GM21576 (cell line): Measurements from ENCODE around the gene IGF2BP1.
"Not testable (repeated sequence)": the region's sequence is repeated elsewhere in the genome, so short reads cannot be mapped to it uniquely, and the experiment has no call there.

Experiments used
- ATAC-seq: cut with Tn5 transposase; IDR thresholded peaks from one replicate; pipeline ENCODE4 v1.9.1; 2021; ENCODE audit warnings: mild to moderate bottlenecking, moderate library complexity; ENCODE audit not compliant: unreplicated experiment

IGF2BP1 gene

DNA sequence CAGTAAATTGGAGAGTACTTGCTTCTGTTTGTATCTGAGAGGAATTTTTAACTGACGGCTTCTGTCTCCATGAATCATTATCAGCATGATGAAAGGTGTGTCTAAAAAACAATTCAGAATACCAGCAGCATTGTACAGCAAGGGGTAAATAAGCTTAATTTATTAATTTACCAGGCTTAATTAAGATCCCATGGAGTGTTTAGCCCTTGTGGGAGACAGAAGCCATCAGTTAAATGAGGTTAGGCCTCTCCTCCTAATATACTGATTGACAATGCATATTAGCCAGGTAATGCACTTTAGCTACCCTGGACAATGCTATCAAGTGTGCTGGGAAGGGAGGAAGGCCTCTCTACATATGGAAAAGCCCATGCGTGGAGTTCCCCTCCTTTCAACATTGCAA lies 53.4 kb downstream of the IGF2BP1 start:
- no peak for ATAC-seq

DNA sequence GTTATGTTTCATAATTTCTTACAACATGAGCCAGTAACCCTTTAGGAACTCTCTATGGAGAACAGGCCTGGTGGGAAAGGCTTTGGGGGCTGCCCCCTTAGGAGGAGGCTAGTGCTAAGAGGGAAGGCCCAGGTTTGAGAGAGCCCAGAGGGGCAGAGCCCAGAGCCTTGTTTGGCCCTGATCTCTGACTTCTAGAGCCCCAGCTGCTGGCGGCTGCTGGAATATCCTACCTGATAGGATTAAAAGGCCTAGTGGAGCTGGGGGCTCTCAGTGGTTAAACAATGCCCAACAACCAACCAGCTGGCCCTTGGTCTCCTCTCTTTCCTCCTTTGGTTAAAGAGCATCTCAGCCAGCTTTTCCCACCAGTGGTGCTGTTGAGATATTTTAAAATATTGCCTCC lies 54.1 kb downstream of the IGF2BP1 start:
- ATAC-seq = no peak

DNA sequence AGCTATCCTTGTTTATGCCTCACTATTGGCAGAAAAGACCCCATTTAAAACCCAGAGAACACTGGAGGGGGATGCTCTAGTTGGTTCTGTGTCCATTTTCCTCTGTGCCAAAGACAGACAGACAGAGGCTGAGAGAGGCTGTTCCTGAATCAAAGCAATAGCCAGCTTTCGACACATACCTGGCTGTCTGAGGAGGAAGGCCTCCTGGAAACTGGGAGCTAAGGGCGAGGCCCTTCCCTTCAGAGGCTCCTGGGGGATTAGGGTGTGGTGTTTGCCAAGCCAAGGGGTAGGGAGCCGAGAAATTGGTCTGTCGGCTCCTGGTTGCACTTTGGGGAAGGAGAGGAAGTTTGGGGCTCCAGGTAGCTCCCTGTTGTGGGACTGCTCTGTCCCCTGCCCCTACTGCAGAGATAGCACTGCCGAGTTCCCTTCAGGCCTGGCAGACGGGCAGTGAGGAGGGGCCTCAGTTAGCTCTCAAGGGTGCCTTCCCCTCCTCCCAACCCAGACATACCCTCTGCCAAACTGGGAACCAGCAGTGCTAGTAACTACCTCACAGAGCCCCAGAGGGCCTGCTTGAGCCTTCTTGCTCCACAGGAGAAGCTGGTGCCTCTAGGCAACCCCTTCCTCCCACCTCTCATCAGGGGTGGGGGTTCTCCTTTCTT lies 56.1 kb downstream of the IGF2BP1 start:
- ATAC-seq = no peak

DNA sequence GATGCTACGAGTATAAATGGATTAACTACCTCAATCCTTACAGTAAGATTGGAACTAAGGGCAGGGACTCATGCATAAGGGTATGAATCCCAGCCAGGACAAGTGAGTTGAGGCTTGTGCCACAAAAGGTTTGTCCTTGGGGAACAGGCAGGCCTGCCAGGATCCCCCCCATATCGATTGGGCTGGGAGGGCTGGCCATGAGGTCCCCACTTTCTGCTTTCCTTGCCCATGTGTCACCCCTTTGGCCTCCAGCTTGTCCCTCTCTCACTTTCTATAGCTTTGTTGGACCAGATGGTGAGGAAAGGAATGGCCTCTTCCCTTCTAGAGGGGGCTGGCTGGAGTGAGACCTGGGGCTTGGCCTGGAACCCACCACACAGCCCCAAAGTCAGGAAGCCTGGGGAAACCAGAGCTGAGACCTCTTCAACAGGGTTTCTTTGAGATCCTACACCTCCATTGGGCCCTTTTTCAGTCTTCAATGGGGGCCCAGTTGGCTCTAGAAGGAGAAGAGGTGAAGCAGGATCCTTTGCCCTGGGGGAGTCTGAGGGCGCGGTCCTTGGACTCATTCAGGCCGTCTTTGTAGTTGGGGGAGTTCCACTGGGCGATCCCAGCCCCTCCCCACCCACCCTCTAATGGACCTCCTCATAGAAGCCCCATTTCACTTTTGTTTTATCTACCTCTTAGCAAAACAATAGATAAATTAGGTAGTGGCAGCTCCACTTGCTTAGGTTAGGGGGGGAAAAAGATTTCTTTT lies 57.3 kb downstream of the IGF2BP1 start:
- ATAC-seq = no peak

DNA sequence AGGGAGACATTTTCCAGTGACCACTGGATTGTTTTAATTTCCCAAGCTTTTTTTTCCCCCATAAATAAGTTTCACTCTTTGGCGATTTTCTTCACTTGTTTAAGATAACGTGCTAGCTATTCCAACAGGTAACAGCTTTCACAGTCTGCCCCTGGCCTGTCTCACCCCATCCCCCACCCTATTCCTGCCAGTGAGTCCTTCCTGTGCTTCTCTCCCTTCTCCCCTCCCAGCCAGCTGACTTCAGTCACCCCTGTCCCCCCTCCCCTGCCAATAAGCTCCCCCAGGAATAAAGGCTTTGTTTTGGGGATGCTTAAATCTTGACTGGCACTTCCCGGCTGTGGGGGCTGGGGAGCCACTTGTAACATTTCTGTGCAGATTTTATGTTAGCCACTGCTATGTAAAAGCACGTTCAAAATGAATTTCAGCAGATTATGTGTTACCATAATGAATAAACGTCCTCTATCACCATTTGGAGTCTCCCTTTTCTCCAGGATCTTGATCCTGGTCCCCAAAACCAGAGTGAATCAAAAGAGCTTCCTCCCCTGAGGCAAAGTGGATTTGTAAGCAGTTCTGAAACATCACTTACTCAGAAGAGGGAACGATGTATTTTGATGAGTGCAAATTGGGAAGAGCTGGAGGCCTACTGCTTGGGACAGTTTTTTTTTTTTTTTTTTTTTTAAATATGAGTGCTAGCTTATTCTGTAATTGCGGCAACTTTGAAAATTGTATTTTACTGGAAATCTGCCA lies 58.2 kb downstream of the IGF2BP1 start:
- ATAC-seq = no peak

DNA sequence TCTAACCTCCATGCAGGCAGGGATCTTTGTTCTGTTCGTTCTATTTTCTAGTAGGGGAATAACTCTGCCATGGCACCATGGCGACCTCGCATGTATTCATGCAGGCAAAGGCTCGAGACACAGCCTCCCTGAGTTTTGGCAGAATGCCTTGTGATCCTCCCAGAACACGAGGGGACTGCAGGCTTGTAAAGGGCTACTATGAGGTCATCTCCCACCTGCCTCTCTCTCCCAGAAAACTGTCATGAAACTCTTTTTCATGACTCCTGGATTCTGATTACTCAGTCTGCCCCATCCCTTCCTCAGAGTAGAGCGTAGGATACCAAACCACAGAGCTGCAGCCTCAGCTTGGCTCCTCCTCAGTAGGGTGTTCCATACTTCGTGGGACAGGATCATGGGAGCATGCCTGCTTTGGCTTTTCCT lies 64.3 kb downstream of the IGF2BP1 start:
- no peak for ATAC-seq

DNA sequence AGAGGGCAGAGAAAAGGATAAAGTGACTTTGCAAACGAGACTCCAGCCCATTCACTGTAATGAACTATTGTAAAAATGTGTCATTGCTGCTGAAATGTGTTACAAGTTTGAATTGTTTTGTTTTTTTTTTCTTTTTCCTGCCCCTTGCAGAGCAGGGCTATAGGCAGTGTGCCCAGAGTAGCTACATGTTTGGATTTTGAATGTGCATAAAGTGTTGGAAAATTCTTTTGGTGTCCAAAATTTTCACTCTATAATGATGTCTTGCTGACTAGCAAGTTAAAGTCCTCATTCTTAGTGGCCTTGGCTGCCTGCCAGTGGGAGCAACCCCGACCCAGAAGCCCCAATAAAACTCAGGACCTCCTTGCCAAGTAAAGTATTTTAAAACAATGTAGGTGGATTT lies 66.5 kb downstream of the IGF2BP1 start:
- no peak for ATAC-seq

DNA sequence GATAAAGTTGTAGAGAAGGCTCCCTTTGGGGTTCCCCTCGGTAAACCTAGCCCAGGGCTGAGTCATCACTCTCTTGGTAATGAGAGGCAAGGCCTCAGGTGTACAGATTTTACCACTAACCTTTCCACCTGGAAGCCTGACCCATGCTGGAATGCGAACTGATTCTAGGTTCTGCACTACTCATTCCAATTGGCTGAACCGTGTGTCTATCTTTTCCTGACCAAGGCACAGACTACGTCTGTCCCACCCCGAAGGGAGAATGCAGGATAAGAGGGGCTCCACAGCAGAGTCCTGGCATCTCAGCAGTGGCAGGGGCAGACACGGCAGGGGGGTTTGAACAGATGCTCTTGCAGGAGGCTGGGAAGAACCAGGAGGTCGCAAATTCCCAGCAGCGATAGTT lies 70.0 kb downstream of the IGF2BP1 start:
- ATAC-seq = no peak

DNA sequence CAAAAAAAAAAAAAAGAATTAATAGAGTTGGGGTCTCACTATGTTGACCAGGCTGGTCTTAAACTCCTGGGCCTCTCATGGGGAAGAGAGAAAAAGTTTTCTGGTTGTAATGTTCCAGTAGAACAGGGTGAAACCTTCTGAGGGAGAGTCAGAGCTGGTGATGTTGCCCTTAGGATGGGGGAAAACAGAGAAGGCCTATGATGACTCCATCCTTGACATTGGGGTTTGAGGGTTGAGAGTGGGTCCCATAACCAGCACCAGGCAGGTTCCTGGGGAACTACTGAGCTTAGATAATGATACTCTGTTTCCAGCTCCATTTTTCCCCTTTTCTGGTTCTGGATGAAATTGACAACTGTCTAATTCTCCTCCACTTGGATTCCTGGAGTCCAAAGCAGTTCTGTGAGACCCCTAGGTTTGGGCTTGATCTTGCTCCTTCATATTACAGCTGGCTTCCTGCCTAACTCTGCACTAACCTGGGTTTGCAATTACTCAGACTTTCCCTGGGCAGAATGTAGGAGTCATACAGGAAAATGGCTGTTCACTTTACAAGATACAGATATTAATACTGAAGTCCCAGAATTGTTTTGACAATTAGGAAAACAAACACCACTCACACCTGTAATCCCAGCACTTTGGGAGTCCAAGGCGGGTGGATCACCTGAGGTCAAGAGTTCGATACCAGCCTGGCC lies 72.5 kb downstream of the IGF2BP1 start:
- no peak for ATAC-seq

DNA sequence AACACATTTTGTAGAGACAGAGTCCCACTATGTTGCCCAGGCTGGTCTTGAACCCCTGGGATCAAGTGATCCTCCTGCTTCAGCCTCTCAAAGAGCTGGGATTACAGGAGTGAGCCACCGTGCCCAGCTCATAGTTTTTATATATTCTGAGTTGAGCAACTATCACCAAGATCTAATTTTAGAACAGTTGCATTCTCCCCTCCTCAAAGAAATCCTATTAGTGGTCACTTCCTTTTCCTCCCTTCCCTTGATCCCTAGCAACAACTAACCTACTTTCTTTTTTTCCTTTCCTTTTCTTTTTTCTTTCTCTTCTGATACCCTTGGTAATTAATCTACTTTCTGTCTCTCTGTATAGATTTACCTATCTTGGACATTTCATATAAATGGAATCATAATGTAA lies 73.9 kb downstream of the IGF2BP1 start:
- ATAC-seq = no peak

DNA sequence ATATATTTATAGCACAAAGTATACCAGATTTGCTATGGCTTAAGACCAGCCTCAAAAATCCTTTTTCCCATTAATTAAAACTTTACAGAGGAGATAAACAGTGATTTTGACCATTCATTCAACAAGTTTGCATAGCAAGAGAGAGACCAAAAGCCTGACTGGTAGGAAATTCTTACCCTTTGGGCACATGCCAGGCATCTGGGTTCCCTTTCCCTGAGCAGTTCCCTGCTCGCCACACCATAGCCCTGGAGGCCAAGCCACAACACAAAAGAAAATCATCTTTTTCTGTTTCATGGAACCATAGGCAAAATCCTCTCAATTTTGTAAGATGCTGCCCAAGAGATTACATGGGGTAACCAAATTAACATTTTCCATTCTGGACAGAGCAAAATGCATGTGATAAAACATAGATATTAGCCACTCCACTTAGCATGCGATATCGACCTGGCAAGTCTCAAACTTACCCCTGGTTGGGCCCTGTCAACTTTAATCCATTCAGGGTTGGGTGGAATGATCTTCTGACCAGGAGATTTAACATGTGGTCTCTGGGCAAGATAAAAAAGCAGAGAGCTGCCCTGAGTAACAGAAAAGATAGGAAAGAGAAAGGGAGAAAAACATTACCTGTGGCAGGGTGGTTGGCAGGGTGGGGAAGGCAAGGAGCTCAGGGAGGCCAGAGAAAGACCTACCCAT lies 77.8 kb downstream of the IGF2BP1 start:
- ATAC-seq = no peak

DNA sequence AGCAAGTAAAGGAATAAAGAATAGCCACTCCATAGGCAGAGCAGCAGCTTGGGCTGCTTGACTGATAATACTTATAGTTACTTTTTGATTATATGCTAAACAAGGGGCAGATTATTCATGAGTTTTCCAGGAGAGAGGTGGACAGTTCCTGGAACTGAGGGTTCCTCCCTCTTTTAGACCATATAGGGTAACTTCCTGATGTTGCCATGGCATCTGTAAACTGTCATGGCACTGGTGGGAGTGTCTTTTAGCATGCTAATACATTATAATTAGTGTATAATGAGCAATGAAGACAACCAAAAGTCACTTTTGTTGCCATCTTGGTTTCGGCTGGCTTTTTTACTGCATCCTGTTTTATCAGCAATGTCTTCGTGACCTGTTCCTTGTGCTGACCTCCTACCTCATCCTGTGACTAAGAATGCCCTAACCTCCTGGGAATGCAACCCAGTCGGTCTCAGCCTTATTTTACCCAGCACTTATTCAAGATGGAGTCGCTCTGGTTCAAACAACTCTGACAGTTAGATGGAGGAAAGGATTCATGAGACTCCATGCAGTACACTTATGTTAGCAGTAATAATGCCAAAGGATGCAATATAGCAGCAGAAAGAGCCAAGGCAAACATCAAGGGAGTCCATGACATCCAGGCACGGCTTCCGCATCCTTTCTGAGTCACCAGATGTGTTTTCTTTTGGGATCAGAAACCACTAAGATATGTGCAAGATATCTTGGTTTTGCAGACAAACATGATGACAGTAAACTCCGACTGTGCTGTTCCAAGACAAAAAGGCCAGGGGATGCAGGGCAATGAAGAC lies 79.6 kb downstream of the IGF2BP1 start:
- ATAC-seq = no peak

DNA sequence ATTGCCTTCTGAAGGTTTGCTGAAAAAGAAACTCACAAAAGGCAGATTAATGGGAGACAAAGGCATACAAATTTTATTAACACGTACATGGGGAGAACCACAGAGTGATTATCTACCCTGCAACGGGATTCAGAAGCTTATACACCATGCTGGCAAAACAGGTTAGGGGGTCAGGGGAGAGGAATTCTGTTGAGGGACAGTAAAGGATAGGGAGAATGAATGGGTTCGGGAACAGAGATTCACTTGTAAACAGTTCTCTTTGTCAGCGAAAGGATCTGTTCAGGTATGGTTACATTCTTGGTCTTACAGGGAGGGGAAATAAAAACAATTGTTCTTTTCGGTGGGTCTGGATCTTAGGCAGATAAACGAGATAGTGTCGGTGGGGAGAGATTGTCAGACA lies 81.1 kb downstream of the IGF2BP1 start:
- ATAC-seq = no peak

DNA sequence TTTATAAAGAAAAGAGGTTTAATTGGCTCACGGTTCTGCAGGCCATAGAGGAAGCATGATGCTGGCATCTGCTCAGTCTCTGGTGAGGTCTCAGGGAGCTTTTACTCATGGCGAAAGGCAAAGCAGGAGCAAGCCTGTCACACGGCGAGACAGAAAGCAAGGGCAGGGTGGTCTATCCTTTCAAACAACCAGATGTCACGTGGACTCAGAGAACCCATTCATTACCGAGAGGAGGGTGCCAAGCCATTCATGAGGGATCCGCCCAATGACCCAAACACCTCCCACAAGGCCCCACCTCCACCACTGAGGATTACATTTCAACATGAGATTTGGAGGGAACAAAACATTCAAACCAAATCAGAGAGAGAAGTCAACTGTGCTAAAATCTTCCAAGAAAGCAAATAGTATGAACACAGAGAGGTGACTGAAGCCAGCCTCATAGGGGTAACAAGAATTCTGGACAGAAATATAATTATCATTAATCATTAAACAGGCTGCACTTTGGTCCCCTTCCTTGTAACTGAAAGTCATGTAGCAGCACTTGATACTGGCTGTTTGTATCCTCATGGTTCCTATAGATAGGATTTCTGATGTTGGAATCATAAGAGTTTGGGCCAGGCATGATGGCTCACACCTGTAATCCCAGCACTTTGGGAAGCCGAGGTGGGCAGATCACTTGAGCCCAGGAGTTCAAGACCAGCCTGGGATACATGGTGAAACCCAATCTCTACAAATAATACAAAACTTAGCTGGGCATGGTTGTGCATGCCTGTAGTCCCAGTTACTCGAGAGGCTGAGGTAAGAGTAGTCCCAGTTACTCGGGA lies 82.9 kb downstream of the IGF2BP1 start:
- ATAC-seq = no peak

DNA sequence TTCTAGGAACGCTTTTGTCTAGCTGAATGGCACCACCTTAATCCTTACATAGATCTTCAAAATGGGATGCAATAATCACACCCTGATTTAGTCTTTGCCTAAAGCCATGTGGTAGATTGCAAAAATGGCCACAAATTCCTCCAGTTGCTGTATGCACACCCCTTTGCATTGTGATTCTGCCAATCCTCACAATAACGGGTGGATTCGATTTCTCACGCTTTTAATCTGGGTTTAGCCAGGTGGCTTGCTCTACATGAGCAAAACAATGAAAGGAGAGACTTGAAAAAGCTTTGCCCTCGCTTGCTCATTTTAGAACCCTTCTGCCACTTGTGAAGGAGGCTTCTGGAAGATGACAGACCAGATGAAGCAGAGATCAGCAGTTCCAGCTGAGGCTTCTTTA lies 85.0 kb downstream of the IGF2BP1 start:
- no peak for ATAC-seq

DNA sequence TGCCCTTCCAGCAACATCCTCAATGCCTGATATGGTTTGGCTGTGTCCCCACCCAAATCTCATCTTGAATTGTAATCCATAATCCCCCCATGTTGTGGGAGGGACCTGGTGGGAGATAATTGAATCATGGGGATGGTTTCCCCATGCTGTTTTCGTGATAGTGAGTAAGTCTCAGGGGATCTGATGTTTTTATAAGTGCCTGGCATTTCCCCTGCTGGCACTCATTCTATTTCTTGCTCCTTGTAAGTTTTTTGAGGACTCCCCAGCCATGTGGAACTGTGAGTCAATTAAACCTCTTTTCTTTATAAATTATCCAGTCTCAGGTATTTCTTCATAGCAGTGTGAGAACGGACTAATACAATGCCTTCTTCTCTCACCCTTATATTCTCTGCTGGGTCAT lies 87.9 kb downstream of the IGF2BP1 start:
- not testable (repeated sequence) for ATAC-seq

DNA sequence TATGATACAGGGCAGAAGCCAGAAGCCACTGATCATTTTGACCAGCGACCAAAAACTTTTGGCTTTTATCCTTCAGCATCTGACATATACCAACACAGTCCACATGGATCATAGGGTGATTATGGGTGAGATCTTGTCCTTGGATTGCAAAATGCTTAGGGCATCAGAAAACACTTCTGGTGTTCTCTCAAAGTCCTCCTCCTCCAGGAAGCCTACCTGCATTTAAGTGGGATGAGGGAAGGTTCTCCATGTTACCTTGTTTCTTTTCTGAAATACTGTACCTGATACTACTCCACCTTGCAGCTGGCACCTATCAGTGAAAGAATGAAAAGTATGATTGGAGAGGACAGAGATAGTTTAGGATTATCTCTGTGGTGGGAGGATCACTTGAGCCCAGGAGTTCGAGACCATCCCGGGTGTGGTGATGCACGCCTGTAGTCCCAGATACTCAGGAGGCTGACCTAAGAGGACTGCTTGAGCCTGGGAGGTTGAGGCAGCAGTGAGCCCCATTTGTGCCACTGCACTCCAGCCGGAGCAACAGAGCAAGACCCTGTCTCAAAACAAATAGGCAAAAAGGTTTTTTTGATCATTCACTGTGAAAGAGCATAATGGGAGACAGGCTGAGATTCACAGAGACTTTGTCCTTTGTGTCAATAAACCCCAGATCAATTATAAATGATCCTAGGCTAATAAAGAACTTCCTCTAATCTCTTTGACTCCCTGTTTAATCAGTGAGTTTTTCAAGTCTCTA lies 88.6 kb downstream of the IGF2BP1 start:
- ATAC-seq = no peak

DNA sequence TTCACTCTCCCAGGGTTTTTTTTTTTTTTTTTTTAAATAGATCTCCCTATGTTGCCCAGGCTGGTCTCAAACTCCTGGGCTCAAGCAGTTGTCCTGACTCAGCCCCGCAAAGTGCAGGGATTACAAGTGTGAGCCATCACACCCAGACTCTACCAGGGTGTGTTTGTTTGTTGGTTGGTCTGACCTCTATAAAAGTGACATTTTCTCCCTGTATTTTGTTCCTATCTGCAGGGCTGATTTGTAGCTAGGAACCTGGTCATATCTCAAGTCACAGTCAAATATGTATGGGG lies 89.1 kb downstream of the IGF2BP1 start:
- ATAC-seq = no peak

DNA sequence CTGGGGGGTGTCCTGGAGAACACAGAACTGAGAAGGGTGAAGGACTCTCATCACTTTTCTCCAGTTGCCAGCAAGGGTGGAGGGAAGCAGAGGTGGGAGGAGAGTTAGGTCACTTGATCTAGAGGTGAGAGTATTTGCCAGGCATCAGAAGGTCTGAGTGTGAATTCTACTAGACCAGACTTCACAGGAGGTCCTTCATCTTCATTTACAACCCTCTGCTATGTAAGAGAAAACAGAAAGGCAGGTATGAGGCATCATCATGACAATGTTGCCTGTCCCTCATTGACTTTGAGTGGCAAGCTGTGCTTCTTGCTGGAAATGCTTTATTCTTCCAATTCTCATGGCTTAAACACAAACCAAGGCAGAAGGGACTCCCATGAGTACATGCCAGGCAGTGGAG lies 89.5 kb downstream of the IGF2BP1 start:
- ATAC-seq = no peak
